Measurements from ENCODE around the gene TMEM108.

The TMEM108 gene

DNA sequence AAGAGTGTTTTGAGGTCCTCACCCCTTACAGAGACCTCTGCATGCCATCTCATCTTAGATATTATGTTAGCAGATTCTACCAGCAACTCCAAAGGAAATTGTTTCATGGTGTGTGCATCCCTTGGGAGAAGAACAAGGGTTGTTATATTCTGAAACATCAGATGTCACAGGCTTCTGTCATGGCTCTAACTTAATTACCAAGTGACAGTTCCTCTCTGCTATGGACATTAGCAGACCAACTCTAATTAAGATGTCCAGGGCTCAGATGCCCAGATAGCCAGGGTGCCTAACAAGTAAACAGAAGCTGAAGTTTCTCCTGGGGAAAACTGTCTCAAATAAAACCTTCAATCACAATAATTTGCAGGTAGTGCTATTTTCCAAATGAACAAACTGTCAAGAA lies 208.6 kb downstream of the TMEM108 start:
- DNase-seq, result no peak

DNA sequence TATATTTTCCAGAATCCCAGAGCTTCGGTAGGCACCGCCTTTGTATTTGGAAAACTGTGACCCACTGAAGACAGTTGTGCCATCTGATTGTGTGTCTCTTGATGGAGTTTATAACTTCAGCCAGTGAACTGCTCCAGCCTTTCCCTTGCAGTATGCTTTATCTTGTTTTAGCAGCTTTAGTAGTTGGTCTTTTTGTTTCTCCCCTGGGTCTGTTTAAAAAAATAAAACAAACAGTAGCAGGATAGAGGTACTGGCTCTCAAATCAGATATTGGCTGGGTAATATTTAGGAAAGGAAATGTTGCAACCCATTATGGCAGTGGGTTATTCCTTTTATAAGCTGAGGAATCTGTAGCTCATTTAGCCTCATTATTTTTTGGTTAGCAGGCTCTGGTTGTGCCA lies 210.2 kb downstream of the TMEM108 start:
- no peak for DNase-seq

DNA sequence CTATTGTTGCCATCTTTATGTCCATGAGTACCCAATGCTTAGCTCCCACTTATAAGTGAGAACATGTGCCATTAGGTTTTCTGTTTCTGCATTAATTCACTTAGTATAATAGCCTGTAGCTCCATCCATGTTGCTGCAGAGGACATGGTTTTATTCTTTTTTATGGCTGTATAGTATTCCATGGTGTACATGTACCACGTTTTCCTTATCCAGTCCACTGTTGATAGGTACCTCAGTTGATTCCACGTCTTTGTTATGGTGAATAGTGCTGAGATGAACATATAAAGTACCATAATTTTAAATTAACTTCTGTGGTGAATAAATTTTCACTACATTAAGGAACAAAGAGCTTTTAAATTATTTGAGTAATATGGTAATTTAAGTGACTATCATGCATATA lies 211.3 kb downstream of the TMEM108 start:
- DNase-seq, result no peak

DNA sequence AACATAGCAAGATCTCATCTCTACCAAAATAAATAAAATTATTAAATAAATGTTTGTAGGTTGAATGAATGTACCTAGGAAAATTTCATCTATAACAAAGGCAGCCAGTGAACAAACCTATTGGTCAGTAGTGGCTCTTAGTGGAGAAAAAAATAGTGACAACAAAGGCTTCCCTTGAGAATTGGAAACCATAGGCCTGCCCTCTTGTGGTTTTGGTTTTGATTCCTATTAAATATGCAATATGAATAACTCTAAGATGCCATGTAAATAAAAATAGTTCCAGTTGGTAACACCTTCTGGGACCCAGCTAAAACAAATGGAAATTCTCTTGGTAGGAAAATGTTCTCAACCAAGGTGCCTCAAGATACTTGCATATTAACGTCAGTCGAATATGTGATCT lies 216.0 kb downstream of the TMEM108 start:
- DNase-seq, result no peak

DNA sequence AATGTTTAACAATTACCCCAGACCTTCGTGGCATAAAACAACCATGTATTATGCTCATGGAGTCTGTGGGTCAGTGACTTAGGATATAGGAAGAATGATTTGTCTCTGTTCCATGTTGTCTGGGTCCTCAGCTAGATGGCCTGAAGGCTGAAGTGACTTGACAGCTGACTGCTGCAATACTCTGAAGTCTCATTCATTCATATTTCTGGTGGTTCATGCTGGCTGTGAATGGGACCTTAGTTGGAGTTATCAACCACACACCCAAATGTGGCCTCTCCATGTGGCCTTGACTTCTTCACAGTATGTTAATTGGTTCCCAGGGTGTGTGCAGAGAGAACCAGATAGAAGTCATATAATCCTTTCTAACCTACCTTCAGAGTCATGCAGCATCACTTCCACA lies 216.5 kb downstream of the TMEM108 start:
- DNase-seq, result no peak

DNA sequence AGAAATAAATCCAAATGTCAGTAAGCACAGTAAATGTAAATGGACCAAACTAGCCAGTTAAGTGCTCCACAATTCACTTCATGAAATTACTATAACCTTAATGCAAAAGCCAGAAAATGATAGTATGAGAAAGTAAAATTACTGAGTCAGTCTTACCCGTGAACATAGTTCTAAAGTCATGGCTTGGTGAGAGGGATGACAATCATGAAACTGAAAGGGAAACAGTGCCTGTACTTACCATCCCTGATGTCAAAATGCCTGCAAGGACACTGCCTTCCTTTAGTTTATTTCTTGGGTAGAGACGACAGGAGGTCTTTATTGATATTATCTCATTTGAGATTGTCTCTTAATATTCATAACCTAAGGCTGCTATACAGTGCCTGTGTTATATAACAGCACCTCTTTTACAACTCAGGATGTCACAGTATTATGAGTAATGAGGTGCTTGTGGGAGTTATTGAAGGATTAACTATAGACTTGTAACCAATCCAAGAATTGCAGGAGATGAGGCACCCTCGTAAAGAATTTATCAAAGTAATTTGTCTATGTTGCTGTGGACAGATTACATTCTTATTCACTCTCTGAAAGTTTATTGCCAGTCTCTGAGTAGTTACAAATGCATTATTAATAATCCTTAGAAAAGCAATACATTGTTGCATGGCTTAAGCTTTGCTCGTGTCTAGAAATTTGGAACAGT lies 218.7 kb downstream of the TMEM108 start:
- no peak for DNase-seq

DNA sequence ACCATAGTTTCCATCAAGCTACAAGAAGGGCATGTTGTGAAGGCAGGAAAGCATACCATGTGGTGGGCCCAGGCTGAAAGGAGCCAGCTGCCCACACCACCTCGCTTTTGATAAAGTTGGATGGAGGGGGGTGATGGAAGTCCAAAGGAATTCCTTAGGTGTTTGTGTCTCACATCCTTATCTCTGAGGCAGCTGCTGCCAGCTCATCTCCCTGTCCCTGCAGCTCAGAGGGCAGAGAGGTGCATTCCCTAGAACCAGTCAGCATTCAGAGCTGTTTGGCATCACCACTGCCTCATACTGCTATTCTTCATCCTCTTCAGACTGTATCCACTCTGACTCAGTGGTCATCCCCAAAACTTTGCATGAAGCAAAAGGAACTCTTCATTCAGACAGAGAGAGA lies 220.2 kb downstream of the TMEM108 start:
- no peak for DNase-seq

DNA sequence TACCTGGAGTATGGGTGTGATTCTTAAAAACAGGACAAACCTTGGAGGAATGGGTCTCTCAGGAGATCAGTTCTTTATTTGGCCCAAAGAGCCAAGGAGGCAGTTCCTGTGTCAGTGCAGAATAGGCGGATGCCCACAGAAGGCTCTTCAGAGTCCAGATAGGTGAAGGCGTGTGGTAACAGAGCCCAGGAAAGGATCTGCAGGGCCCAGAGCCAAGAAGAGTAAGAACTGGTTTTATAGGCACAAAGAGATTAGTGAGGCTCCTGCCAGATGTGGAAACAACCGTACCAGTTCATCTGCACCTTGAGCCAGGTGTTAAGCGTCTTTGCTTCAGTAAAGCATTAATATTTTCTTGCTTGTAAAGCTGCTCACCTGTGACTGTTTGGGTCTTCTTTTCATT lies 221.6 kb downstream of the TMEM108 start:
- DNase-seq, result no peak

DNA sequence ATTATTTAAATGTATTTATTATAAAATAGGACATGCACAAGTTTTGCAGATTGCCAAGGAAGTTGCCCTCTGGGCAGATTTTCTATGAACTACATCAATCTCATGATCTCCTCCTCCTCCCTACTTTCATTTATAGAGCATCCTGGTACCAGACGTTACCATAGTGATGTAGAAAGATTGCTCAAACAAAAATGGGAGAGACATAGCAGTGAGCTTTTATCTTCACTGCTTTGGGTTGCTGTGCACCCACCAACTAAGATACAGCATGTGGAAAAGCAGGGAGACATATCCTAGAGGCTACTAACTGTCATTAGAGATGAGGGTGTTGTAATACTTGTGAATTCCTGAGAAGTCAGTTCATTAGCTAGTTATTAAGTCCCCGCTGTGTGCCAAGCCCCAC lies 224.1 kb downstream of the TMEM108 start:
- DNase-seq, result no peak

DNA sequence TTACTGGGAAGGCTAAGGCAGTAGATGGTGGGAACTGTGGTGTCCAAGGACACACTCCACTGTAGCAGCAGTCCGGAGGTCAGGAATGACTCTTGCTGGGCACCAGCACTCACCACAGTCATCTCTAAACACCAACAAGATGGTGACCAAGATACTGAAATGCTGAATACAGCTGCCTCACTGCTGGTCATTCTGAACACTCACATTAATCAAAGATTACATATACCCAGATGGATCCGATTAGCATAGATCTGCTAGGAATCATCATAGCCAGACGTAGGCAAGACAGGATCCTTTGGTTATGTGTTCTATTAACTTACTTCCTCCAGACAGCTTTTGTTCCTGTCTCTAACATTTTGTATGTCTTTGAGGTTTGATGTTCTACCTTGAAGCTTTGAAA lies 226.7 kb downstream of the TMEM108 start:
- DNase-seq, result no peak

DNA sequence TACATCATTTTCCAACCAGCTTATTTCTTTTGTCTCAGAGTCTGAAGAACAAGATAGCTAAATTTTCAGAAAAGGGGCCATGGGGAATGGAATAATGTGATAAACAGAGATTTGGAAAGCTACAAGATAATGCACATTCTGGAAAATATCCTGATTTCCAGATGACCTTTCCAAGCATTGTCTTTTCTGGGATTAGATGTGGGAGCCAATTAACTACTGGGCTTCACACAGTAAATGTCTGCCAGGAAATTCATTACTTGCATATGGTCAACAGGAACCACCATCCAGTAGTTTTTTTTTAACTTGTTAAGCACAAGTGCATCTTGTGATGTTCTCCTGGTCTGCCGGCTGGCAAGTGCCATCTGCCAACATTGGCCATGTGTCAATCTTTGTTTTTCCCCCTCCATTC lies 230.5 kb downstream of the TMEM108 start:
- no peak for DNase-seq

DNA sequence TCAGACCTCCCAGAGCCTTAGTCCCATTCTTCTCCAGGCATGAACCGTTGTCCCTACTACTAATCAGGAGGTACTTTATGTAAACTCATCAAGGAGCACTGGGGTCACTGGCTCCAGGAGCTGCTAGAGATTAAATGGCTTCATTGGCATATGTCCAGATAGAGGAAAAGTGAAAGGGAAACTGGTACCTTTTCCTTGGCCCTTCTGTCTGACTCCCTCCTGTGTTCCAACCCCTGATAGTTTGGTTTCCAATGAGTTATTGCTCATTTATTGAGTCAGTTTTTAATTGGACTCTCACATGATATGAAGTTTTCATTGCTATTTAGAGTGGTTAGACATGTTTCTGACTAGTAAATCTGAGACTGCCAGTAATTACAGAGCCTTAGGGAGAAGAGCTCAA lies 231.2 kb downstream of the TMEM108 start:
- DNase-seq, result no peak

DNA sequence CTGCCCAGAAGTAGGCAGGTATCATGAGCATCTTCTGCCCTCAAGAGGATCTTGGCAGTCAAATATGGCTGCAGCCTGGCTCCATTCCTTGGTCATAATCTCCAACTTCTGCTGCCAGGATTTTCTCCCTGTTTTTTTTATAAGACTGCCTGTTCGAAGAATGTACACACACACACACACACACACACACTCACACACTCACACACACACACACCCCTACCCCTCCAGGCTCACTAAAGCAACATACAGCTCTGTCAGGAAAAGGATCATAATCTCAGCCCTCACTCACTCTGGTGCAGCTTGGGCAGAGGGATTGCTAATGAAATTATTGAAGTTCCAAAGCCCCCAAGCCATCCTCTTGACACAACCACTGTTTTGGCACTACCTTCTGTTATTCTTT lies 232.4 kb downstream of the TMEM108 start:
- DNase-seq, result no peak

DNA sequence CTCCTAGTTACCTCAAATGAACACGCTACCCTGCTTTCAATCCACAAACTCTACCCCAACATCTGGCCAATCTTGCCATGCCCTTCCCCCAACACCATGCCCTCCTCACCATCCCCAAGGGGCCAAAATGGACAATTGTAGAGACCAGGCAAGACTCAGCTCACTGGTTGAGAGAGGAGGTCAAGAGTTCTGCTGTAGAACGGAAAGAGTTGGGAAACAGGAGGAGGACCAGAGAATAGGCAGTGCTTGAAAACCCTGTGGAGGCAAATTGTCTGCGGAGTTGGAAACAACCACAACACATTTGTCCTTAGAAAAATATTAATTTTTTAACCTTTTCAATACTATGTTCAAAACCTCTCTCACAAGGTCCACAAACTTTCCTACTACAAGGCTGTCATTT lies 232.9 kb downstream of the TMEM108 start:
- DNase-seq, result no peak

DNA sequence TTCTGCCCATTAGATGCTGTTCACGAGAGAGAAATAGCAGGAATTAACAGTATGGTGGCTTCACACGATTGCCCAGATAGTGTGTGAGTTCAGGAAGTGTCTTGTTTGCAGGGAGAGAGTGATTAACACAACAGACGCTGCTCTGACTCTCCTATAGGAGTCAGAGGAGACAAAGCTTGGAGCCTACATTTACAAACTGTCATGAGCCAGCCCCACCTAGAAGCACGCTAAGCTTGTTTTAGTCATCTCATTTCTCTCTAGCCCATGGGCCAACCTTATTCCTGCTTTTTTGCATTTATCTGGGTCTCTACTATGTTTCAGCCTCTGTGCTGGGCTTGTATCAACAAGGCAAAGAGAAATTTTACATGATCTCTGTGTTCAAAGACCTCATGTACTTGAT lies 233.3 kb downstream of the TMEM108 start:
- no peak for DNase-seq

DNA sequence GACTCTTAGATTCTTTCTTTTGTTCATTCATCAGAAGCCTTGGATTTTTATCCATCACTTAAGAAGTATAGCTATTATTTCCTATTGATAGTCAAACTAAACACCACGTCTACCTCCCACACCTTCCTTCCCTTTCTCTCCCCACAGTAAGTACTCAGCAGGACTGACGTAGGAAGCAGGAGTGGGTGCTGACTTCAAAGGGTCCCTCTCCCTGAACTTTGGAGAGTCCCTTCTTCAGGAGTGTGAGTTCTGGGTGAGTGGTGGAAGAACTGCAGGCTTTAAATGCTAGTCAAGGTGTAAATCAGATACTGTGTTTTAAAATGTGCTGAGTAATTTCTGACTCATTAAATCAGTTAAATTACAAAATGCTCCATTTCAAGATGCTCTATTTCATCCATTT lies 235.2 kb downstream of the TMEM108 start:
- no peak for DNase-seq

DNA sequence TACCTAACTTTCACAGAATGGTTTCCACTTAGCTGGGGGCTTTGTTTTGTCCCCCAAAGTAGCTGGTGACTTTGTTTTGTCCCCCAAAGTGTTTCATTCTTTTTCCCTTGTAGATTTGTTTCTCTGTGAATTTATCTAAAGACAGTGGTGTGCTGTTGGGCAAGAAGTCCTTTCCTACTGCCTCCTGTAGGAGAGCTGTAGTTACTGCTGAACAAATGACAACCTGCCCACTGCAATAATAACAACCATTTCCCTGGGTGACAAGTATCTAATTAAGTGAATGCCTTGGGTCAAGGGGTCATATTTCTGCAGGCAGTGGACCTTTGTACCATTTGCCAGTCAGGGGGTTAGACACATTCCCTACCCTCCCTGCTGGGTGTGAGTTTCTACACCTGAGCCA lies 236.3 kb downstream of the TMEM108 start:
- DNase-seq, result no peak

DNA sequence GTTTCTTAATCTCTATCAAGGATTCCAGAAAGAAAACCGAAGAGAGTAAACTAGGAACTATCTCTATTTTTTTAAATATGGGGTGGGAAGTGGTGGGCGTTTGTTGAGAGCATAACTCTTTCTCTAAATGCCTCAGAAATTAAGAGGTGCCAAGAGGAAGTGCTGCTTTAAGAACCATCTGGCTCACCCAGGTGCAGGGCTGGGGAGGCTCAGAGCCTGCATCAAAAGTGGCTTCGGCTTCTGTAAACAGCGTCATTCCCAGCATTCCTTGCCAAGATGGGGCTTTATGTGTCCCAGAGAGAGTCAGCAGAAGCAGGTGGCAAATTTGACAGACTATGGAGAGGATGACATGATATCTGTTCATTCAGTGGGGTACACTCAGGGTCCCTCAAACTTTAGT lies 238.4 kb downstream of the TMEM108 start:
- no peak for DNase-seq

DNA sequence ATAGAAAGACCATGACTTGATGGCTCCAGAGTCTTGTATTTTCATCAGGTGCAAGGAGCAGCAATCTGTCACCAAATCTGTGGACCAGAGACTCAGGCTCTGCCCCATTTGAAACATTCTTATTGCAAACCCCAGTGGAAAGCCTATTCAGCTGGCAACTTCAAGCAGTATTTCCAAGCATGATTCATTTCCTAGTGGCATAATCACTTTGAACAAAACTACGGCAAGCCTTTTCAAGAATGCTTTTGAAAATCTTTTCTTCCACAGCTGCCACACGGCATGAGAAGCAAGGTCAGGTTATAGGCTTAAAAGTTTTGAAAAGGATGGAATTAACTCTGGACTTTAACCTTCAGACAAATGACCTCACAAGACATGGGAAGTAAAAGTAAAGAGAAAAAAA lies 239.6 kb downstream of the TMEM108 start:
- no peak for DNase-seq

DNA sequence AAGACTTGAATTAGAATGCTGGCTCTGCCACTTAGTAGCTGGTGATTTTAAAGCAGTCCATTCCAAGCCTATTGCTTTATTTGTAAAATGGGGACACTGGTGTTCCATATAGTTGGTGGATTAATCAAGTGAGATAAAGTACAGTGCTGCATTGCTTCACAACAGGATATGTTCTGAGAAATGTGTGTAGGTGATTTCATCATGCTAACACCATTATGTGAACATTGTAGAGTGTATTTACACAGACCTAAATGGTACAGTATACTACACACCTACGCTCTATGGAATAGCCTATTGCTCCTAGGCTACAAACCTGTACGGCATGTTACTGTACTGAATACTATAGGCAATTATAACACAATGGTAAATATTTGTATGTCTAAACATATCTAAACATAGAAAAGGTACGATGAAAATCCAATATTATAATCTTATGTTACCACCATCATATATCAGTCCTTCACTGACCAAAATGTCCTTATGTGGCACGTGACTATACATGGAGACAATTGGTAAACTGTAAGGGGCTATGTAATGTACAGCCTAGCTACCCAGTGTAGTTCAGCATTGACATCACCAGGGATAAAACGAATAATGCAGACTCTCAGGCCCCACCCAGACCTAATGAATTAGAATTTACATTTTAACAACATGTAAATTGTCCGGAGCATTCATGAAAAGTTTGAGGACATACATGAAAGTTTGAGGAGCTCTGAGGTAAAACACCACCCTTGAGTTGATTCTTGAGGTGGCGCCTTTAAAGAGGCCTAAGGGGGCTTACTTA lies 240.3 kb downstream of the TMEM108 start:
- DNase-seq, result no peak

DNA sequence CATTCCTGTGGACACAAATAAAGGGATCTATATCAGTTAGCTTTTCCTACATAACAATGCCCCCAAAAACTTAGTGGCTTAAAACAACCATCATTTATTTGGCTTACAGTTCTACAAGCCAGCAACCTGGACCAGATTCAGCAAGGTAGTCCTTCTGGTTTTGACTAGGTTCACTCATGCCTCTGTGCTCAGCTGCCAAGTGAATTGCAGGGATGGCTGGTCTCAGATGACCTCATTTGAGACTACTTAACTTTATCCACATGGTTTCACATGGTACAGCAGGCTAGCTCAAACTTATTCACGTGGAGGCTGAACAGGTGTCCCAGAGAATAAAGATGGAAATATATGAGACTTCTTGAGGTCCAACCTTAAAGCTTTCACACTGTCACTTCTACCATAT lies 242.4 kb downstream of the TMEM108 start:
- DNase-seq, result no peak

DNA sequence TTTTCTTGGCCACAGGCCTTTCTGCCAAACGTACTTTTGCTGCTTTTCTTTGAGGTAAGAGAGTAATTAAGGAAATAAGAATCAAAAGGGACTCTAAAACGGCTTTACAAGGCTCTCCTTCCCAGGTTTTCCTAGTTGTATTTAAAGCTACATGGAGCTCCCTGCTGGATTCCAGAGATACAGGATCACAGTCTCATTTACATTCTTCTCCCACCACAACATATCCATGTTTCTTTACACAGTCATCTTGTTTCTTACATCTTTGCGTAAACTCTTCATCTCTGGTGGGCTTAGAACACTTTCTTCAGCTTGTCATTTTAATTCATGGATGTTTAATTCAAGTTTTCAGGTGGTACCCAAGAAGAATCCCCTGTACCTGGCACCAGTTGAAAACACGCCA lies 244.0 kb downstream of the TMEM108 start:
- DNase-seq, result no peak

DNA sequence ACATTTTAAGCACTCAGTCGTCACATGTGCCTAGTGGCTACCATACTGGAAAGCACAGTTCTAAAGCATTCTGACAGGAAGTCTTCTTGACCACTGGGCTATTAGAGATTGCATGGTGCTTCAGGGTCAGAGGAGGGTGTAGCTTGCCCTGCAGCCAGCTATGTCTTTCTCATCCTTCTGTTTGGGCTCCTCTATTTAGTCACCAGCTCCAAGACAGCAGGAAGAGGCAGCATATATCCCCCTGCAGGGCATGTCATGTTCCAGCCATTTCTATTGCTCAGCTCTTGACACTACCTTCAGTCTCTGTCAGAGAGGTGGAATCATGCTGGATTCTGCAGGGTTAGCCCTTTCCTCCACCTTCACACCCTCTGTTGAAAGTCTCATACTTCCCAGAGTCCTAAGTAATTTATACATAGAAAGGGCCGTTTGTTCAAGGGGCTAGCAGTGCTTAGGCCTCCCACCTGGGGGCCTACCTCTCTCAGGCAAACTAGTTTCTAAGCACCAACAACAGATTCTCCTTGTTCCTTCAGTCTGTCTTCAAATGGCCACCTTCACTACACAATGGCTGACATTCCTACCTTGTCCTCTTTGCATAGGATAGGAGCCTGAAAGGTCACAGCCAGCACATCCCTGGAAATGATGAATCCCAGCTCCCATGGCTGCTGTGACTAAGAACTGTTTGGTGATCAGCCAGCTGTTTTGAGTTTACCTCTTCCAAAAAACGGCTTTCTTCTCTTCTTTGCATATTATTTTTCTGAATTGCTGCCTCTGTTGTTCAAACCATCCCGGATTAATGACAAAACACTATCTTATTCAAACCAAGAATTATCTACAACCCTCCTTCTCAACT lies 246.0 kb downstream of the TMEM108 start:
- DNase-seq, result no peak

DNA sequence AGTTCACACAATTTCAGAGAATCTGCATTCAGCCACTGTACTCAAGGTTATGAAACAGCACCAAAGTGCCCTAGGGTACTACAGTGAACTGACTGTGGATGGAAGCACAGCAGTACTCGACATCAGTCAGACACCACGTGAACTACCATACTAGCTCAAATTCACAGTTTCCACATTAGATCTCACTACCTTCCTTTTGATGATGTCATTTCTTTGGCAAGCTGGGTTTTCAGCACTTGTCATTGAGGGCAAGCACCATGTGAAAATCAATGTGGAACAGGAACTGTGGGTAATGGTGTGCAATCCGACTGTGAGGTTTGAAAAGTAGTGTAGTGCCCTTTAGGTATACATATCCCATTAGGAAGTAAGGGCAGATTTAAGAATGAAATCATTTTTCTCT lies 251.1 kb downstream of the TMEM108 start:
- DNase-seq, result no peak
